ENCODE data around the gene OR2AG2. TPM values are rescaled to one million over a fixed set of nuclear protein-coding genes. Genes with fewer than 3 reads are reported as not detected.

The OR2AG2 gene
- total and polyA plus RNA-seq, 4 donors, result 0.06 to 0.30 (median 0.21) TPM

GRCh38 chr11:6782720-6783119 lies 10.9 kb upstream of the OR2AG2 start, which contains the start of gene OR2AG1:
OR2AG1 (plus strand) TSS chr11:6783020; CDS start chr11:6785038, 2,018 bp downstream.
- no peaks in the 10 kb centered on the region for H3K27me3 ChIP-seq (ENCODE audit: control insufficient read depth, insufficient read depth, low read length)
- H3K27ac ChIP-seq (ENCODE audit: low read depth, low read length), result no peak within 1 kb of the TSS
- H3K4me1 ChIP-seq (ENCODE audit: control insufficient read depth, insufficient read depth, low read length), result no peaks in the 10 kb centered on the region
- no peaks in the 10 kb centered on the region for H3K36me3 ChIP-seq (ENCODE audit: control insufficient read depth, insufficient read depth, low read length)
- 61% methylated on average over 2 of the region's 2 CpGs for WGBS (ENCODE audit: insufficient coverage)
- H3K4me3 ChIP-seq (ENCODE audit: low read depth, low read length), result no peak within 1 kb of the TSS
- no peaks in the 10 kb centered on the region for H3K9me3 ChIP-seq (ENCODE audit: control insufficient read depth, insufficient read depth, low read length)
- DNase-seq (ENCODE audit: low read depth in 4 of 6, low spot score in 6 of 6), result no peak

GRCh38 chr11:6780829-6781228 lies 9.1 kb upstream of the OR2AG2 start:
- H3K9me3 ChIP-seq (ENCODE audit: control insufficient read depth, insufficient read depth, low read length), result no peaks in the 10 kb centered on the region

GRCh38 chr11:6778518-6778917 lies 6.7 kb upstream of the OR2AG2 start:
- peak in 1 of 6 donors; percentile 48 for DNase-seq (ENCODE audit: low read depth in 4 of 6, low spot score in 6 of 6)
- no peaks in the 10 kb centered on the region for H3K9me3 ChIP-seq (ENCODE audit: control insufficient read depth, insufficient read depth, low read length)
- H3K27ac ChIP-seq (ENCODE audit: low read depth, low read length), result no peak overlapping the region
- no peaks in the 10 kb centered on the region for H3K27me3 ChIP-seq (ENCODE audit: control insufficient read depth, insufficient read depth, low read length)
- no peaks in the 10 kb centered on the region for H3K4me1 ChIP-seq (ENCODE audit: control insufficient read depth, insufficient read depth, low read length)
- H3K36me3 ChIP-seq (ENCODE audit: control insufficient read depth, insufficient read depth, low read length), result no peaks in the 10 kb centered on the region
- H3K4me3 ChIP-seq (ENCODE audit: low read depth, low read length), result no peak overlapping the region

More at GRCh38 chr11:6780829-6781228, 9.1 kb upstream of the OR2AG2 start:
- H3K27ac ChIP-seq (ENCODE audit: low read depth, low read length), result no peak overlapping the region
- DNase-seq (ENCODE audit: low read depth in 4 of 6, low spot score in 6 of 6), result no peak
- H3K4me1 ChIP-seq (ENCODE audit: control insufficient read depth, insufficient read depth, low read length), result no peaks in the 10 kb centered on the region
- no peaks in the 10 kb centered on the region for H3K36me3 ChIP-seq (ENCODE audit: control insufficient read depth, insufficient read depth, low read length)
- no peaks in the 10 kb centered on the region for H3K27me3 ChIP-seq (ENCODE audit: control insufficient read depth, insufficient read depth, low read length)
- H3K4me3 ChIP-seq (ENCODE audit: low read depth, low read length), result no peak overlapping the region

- no peak overlapping the region for H3K27ac ChIP-seq (ENCODE audit: low read depth, low read length)
- H3K36me3 ChIP-seq (ENCODE audit: control insufficient read depth, insufficient read depth, low read length), result no peaks in the 10 kb centered on the region
- 50% methylated on average over 2 of the region's 2 CpGs for WGBS (ENCODE audit: insufficient coverage)
- no peaks in the 10 kb centered on the region for H3K27me3 ChIP-seq (ENCODE audit: control insufficient read depth, insufficient read depth, low read length)
- H3K4me3 ChIP-seq (ENCODE audit: low read depth, low read length), result no peak overlapping the region
- no peaks in the 10 kb centered on the region for H3K9me3 ChIP-seq (ENCODE audit: control insufficient read depth, insufficient read depth, low read length)
- peak; percentile 31 to 89 (median 44) for DNase-seq (ENCODE audit: low read depth in 4 of 6, low spot score in 6 of 6)
- no peaks in the 10 kb centered on the region for H3K4me1 ChIP-seq (ENCODE audit: control insufficient read depth, insufficient read depth, low read length)
Observed at GRCh38 chr11:6757373-6757967, 14.3 kb downstream of the OR2AG2 start.

GRCh38 chr11:6755953-6756347 lies 15.8 kb downstream of the OR2AG2 start:
- no peaks in the 10 kb centered on the region for H3K9me3 ChIP-seq (ENCODE audit: control insufficient read depth, insufficient read depth, low read length)
- DNase-seq (ENCODE audit: low read depth in 4 of 6, low spot score in 6 of 6), result no peak
- no peak overlapping the region for H3K4me3 ChIP-seq (ENCODE audit: low read depth, low read length)
- H3K27me3 ChIP-seq (ENCODE audit: control insufficient read depth, insufficient read depth, low read length), result no peaks in the 10 kb centered on the region
- no peaks in the 10 kb centered on the region for H3K36me3 ChIP-seq (ENCODE audit: control insufficient read depth, insufficient read depth, low read length)
- no CpG with 5 or more reads among the region's 1 CpG for WGBS (ENCODE audit: insufficient coverage)
- H3K27ac ChIP-seq (ENCODE audit: low read depth, low read length), result no peak overlapping the region
- H3K4me1 ChIP-seq (ENCODE audit: control insufficient read depth, insufficient read depth, low read length), result no peaks in the 10 kb centered on the region

GRCh38 chr11:6755303-6755952 lies 16.3 kb downstream of the OR2AG2 start:
- Histone ChIP-seq H3K4me3 (ENCODE audit: low read depth, low read length) (no peak overlapping the region), H3K9me3 (ENCODE audit: control insufficient read depth, insufficient read depth, low read length) (no peaks in the 10 kb centered on the region), H3K4me1 (ENCODE audit: control insufficient read depth, insufficient read depth, low read length) (no peaks in the 10 kb centered on the region), H3K27me3 (ENCODE audit: control insufficient read depth, insufficient read depth, low read length) (no peaks in the 10 kb centered on the region), H3K36me3 (ENCODE audit: control insufficient read depth, insufficient read depth, low read length) (no peaks in the 10 kb centered on the region), H3K27ac (ENCODE audit: low read depth, low read length) (no peak overlapping the region)
- WGBS (ENCODE audit: insufficient coverage), result no CpG with 5 or more reads among the region's 5 CpGs
- peak in 4 of 6 donors; percentile 15 to 81 (median 52) for DNase-seq (ENCODE audit: low read depth in 4 of 6, low spot score in 6 of 6)

- no peaks in the 10 kb centered on the region for H3K36me3 ChIP-seq (ENCODE audit: control insufficient read depth, insufficient read depth, low read length)
- no peak for DNase-seq (ENCODE audit: low read depth in 4 of 6, low spot score in 6 of 6)
- no peak overlapping the region for H3K27ac ChIP-seq (ENCODE audit: low read depth, low read length)
- no peaks in the 10 kb centered on the region for H3K4me1 ChIP-seq (ENCODE audit: control insufficient read depth, insufficient read depth, low read length)
- no peaks in the 10 kb centered on the region for H3K27me3 ChIP-seq (ENCODE audit: control insufficient read depth, insufficient read depth, low read length)
- no peaks in the 10 kb centered on the region for H3K9me3 ChIP-seq (ENCODE audit: control insufficient read depth, insufficient read depth, low read length)
- H3K4me3 ChIP-seq (ENCODE audit: low read depth, low read length), result no peak overlapping the region
- WGBS (ENCODE audit: insufficient coverage), result no CpG with 5 or more reads among the region's 3 CpGs
Observed at GRCh38 chr11:6747097-6747668, 24.6 kb downstream of the OR2AG2 start.

- no peak overlapping the region for H3K4me3 ChIP-seq (ENCODE audit: low read depth, low read length)
- H3K9me3 ChIP-seq (ENCODE audit: control insufficient read depth, insufficient read depth, low read length), result no peaks in the 10 kb centered on the region
- no peak overlapping the region for H3K27ac ChIP-seq (ENCODE audit: low read depth, low read length)
- H3K36me3 ChIP-seq (ENCODE audit: control insufficient read depth, insufficient read depth, low read length), result no peaks in the 10 kb centered on the region
- H3K27me3 ChIP-seq (ENCODE audit: control insufficient read depth, insufficient read depth, low read length), result no peaks in the 10 kb centered on the region
- no peak for DNase-seq (ENCODE audit: low read depth in 4 of 6, low spot score in 6 of 6)
- no peaks in the 10 kb centered on the region for H3K4me1 ChIP-seq (ENCODE audit: control insufficient read depth, insufficient read depth, low read length)
- WGBS (ENCODE audit: insufficient coverage), result no CpG with 5 or more reads among the region's 1 CpG
Observed at GRCh38 chr11:6746626-6747025, 25.1 kb downstream of the OR2AG2 start.

- no peaks in the 10 kb centered on the region for H3K9me3 ChIP-seq (ENCODE audit: control insufficient read depth, insufficient read depth, low read length)
- no peaks in the 10 kb centered on the region for H3K4me1 ChIP-seq (ENCODE audit: control insufficient read depth, insufficient read depth, low read length)
- H3K4me3 ChIP-seq (ENCODE audit: low read depth, low read length), result no peak overlapping the region
- H3K27ac ChIP-seq (ENCODE audit: low read depth, low read length), result no peak overlapping the region
- H3K36me3 ChIP-seq (ENCODE audit: control insufficient read depth, insufficient read depth, low read length), result no peaks in the 10 kb centered on the region
- peak in 1 of 6 donors; percentile 62 for DNase-seq (ENCODE audit: low read depth in 4 of 6, low spot score in 6 of 6)
- WGBS (ENCODE audit: insufficient coverage), result 63% methylated on average over 5 of the region's 5 CpGs
- H3K27me3 ChIP-seq (ENCODE audit: control insufficient read depth, insufficient read depth, low read length), result no peaks in the 10 kb centered on the region
Observed at GRCh38 chr11:6746086-6746618, 25.6 kb downstream of the OR2AG2 start.

All from spinal cord (tissue), 10 donors.